PC-9 (cell line): ENCODE results near the gene NCK2.

Experiments used
- EZH2 ChIP-seq: fragments of 200-600 bp; sonication (generic); IDR thresholded peaks from 2 replicates; pipeline ENCODE4 v1.8.0; 2017; ENCODE audit warnings: antibody characterized with exemption, low read depth
- TF ChIP-seq, protein P1 (sequence below): fragments of 200-600 bp; sonication (generic); conservative IDR thresholded peaks from 2 replicates; pipeline ENCODE4 v1.6.1; 2017; ENCODE audit warnings: mixed run types, antibody characterized with exemption, mild to moderate bottlenecking, moderate library complexity

DNA sequence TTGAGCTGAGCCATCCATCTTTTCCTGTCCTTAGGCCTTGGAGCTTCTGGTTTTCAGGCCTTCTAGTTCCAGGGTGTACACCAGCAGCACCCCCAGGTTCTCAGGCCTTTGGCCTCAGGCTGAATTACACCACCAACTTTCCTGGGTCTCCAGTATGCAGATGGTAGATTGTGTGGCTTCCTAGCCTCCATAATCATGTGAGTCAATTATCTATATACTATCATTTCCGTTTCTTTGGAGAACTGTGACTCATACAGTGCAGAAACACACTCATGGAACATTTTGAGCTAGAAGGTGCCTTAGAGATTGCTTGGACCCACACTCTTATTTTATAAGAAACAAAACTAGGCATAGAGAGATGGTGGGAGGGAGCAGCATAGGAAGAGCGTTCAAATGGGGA is 167.4 kb downstream of the NCK2 start:
- TF ChIP-seq, protein P1, sequence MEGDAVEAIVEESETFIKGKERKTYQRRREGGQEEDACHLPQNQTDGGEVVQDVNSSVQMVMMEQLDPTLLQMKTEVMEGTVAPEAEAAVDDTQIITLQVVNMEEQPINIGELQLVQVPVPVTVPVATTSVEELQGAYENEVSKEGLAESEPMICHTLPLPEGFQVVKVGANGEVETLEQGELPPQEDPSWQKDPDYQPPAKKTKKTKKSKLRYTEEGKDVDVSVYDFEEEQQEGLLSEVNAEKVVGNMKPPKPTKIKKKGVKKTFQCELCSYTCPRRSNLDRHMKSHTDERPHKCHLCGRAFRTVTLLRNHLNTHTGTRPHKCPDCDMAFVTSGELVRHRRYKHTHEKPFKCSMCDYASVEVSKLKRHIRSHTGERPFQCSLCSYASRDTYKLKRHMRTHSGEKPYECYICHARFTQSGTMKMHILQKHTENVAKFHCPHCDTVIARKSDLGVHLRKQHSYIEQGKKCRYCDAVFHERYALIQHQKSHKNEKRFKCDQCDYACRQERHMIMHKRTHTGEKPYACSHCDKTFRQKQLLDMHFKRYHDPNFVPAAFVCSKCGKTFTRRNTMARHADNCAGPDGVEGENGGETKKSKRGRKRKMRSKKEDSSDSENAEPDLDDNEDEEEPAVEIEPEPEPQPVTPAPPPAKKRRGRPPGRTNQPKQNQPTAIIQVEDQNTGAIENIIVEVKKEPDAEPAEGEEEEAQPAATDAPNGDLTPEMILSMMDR, result no peak
- no peak for TF ChIP-seq EZH2
